Fibroblast of lung (primary cell): Measurements from ENCODE around the gene GPC3.

ENCODE experiments used
- CTCF ChIP-seq, 2 donors: IDR thresholded peaks in 1 of 2; conservative IDR thresholded peaks in 1 of 2; 1 replicate in 1 of 2; 2 replicates in 1 of 2; pipeline ENCODE4 v1.5.1; 2011 to 2012; ENCODE audit warnings: low read length in 2 of 2, control low read depth in 1 of 2, inconsistent platforms in 1 of 2, low read depth in 1 of 2, mild to moderate bottlenecking in 1 of 2
- EZH2 ChIP-seq: IDR thresholded peaks from 2 replicates; pipeline ENCODE4 v1.5.1; 2012; ENCODE audit warnings: low read length, control low read depth, mild to moderate bottlenecking; ENCODE audit errors: missing control alignments

GRCh38 chrX:133947022-133947421 is 38.4 kb downstream of the GPC3 start:
- TF ChIP-seq CTCF (conservative IDR thresholded peaks at IDR 0.05 in 1 of 2, IDR thresholded peaks at IDR 0.05 in 1 of 2; ENCODE audit: low read depth in 1 of 2, low read length in 2 of 2) (no peak), EZH2 (no peak)
